NCI-H1092 treated with DMSO at 0.1 percent for 48 hours (cell line): ENCODE measurements around the gene PSPH.
A peak's percentile ranks its signal among the peaks of the same experiment; 100 is the strongest.
"Not testable (repeated sequence)": the region's sequence is repeated elsewhere in the genome, so short reads cannot be mapped to it uniquely, and the experiment has no call there.

Experiments
- DNase-seq: peaks from one replicate; lab custom pipeline; 2025; lab: John Stamatoyannopoulos, UW

PSPH gene

DNA sequence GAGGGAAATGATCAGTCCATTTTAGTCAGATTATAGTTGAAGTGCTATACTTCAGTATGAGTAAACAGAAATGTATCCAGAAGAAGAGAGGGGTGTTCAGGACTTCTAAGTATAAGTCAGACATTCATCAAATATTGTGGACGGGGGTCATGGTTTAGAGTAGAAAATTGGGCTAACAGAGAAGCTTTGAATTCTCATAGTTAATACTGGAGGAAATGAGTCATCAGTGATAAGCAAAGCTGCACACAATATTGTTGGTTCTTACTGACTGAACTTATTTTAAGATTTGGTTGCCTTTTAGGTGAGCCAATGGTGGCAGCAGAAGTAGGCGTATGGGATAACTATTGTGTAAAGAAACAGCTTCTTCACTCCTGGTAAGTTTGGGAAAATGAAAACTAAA, 11.1 kb upstream of the PSPH start:
- DNase-seq, result no peak

GRCh38 chr7:56053993-56054392, 2.7 kb upstream of the PSPH start:
- DNase-seq, result no peak

- DNase-seq, result no peak
Measured at GRCh38 chr7:56053379-56053778, 2.1 kb upstream of the PSPH start.

DNA sequence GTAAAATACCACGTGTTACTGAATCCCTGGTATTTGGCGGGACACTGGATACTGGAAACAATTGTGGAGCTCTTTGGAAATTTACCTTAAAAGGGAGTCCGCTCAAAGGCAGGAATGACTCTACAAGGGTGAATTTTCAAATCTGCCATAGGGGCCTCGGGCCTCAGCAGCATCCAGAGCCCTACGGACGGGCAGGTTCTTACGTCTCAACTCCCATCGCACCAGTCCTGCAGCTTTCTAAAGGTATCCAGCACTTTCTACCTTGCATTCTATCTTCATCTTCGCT, 248 bp downstream of the PSPH start:
- no peak for DNase-seq

DNA sequence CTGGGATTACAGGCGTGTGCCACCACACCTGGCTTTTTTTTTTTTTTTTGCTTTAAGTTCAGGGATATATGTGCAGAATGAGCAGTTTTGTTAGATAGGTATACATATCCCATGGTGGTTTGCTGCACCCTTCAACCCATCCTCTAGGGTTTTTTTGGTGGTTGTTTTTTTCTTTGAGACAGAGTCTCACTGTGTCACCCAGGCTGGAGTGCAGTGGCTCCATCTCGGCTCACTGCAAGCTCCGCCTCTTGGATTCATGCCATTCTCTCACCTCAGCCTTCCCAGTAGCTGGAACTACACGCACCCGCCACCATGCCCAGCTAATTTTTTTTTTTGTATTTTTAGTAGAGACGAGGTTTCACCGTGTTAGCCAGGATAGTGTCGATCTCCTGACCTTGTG, 2.5 kb downstream of the PSPH start:
- DNase-seq, result peak; percentile 39

DNA sequence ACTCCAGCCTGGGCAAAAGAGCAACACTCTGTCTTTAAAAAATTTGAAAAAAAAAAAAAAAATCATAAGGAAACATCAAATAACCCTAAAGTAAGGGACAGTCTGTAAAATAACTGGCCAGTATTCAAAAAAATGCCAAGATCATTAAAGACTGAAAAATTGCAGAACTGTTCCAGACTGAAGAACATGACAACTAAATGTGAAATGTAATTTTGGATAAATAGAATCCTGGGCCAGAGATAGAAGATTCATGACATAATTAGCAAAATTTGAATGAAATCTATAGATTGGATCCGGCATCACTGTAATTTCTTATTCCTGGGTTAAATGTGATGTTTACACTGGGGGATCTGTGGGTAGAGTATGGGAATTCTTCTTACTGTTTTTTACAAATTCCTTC, 3.0 kb downstream of the PSPH start:
- DNase-seq, result no peak

GRCh38 chr7:56047446-56048116, 3.7 kb downstream of the PSPH start:
- not testable (repeated sequence) for DNase-seq

- no peak for DNase-seq
Measured at GRCh38 chr7:56046721-56047445, 4.4 kb downstream of the PSPH start.

- DNase-seq, result not testable (repeated sequence)
Measured at GRCh38 chr7:56045758-56046157, 5.5 kb downstream of the PSPH start.

DNA sequence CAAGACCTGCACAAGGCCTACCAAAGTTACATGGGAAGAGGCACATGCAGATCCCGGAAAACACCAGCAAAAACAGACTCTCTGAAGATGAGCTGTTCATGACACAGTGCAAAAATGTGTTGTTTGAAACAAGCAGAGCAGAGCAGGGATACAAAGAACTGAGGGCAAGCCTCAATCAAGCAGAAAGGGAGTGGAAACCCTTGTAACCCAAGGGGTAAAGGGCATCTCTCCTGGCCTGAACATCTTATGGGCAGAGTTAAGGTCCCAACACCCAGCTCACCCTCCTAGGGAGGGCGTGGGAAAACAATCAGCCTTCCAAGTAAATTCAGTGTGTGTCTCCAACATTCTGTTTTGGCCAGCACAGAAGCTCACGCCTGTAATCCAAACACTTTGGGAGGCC, 10.5 kb downstream of the PSPH start:
- DNase-seq, result no peak

DNA sequence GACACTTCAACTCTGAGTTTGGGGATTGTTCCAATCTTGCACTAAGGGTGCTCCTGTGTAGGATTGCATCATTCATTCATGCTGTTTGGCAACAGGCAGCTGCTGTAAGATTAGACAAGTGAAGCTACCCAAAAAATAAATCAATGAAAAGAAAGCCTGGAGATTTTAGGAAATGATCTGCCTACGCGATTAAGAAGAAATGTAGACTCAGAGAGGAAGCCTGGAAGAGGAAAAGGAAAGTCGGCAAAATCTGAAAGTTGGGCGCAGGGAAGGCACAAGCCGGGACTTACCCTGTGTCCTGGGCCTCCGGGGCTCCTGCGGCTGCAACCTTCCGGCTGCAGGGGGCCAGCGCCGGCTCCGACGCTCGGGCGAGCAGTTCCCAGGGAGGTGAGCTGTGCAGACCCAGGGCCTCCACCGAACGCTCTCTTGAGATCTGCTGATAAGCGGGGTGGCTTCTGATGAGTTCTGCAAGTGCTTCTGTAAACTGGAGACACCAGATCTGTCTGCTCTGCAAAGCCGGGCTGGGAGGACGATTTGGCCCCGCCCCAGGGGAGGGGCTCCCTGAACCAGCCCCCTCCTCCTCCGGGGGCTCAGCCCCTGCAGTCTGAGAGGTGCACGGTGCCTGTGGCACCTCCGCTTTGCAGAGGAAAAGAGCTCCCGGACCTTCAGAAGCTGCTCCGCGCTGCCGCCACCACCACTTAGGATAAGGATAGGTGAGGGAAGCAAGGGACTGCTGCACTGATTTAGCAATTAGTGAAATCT, 17.4 kb downstream of the PSPH start:
- DNase-seq, result peak; percentile 83

DNA sequence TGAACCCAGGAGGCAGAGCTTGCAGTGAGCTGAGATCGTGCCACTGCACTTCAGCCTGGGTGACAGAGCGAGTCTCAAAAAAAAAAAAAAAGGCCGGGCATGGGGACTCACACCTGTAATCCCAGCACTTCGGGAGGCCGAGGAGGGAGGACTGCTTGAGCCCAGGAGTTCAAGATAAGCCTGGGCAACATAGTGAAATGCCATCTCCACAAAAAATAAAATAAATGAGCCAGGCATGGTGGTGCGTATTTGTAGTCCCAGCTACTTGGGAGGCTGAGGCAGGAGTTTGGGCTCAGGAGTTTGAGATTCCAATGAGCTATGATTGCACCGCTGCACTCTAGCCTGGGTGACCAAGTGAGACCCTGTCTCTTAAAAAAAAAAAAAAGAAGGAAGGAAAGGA, 18.7 kb downstream of the PSPH start:
- not testable (repeated sequence) for DNase-seq

- DNase-seq, result not testable (repeated sequence)
Measured at GRCh38 chr7:56031556-56031955, 19.7 kb downstream of the PSPH start.

GRCh38 chr7:56030340-56030739, 20.9 kb downstream of the PSPH start:
- DNase-seq, result no peak

GRCh38 chr7:56028942-56029630, 22.2 kb downstream of the PSPH start:
- no peak for DNase-seq

DNA sequence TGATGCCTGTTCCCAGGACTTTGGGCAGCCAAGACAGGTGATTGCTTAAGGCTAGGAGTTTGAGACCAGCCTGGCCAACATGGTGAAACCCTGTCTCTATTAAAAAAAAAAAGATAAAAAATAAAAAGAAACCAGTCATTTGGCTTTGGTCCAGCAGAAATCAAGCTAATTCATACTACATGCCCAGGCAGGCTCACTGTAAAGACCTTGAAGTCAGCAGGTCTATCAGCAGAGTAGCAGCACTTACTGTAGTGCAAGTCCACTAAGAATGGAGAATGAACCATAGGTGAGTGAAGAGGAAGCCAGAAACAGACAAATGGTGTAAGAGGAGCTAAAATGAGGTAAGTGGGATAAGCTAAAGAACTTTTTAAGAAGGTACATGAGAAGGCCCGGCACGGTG, 24.7 kb downstream of the PSPH start:
- DNase-seq, result no peak

DNA sequence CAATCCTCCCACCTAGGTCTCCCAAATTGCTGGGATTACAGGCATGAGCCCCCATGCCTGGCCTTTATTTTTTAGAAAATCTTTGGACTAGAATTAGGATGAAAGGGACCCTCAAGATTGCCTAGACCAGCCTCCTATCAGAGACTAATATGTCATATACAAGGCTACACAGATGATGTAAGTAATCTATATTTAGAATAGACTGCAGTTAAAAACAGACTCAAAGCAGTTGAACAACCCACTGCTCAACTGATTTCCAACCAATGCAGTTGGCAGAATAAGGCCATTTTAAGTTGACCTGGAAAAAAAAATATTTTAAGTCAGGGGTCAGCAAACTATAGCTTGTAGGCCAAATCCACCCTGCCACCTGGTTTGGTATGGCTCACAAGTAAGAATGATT, 27.7 kb downstream of the PSPH start:
- no peak for DNase-seq

GRCh38 chr7:56019501-56019900, 31.7 kb downstream of the PSPH start:
- no peak for DNase-seq

DNA sequence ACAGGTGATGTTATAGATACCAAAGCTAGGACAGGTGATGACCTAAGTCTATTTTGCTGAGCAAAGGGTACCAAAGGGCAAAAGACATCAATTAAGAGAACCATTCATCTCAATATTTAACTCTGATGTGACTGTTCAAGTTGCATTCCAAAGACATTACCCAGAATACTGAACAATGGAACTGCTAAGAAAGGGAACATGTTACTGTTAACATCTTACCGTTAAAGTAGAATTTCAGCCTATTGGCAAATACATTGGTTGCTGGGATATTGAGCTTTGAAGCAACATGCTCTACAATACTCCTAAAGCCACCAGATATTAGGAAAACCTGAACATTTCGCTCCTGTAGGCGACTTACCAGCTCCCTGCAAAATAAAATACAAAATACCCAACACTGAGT, 34.2 kb downstream of the PSPH start:
- DNase-seq, result not testable (repeated sequence)

GRCh38 chr7:56009695-56010094, 41.5 kb downstream of the PSPH start:
- no peak for DNase-seq

GRCh38 chr7:56007891-56008290, 43.4 kb downstream of the PSPH start:
- no peak for DNase-seq

- no peak for DNase-seq
Measured at GRCh38 chr7:56007167-56007652, 44.0 kb downstream of the PSPH start.

DNA sequence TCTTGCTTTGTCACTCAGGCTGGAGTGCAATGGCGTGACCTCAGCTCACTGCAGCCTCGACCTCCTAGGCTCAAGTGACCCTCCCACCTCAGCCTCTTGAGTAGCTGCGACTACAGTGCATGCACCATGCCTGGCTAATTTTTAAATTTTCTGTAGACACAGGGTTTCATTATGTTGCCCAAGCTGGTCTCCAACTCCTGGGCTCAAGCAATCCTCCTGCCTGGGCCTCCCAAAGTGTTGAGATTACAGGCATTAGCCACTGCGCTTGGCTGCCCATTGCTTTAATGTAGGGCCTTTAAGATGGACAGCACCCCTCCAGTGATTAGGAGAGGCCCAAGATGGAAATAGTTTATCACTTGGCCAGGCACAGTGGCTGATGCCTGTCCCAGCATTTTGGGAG, 47.5 kb downstream of the PSPH start:
- no peak for DNase-seq
